ENCODE measurements around the gene RXRA.

Gene RXRA

GRCh38 chr9:134403682-134404301 lies 77.5 kb downstream of the RXRA start:
- peak; percentile 79 for DNase-seq (ENCODE audit: low read depth)

GRCh38 chr9:134404376-134405358 lies 78.4 kb downstream of the RXRA start:
- no peak for DNase-seq (ENCODE audit: low read depth)

DNA sequence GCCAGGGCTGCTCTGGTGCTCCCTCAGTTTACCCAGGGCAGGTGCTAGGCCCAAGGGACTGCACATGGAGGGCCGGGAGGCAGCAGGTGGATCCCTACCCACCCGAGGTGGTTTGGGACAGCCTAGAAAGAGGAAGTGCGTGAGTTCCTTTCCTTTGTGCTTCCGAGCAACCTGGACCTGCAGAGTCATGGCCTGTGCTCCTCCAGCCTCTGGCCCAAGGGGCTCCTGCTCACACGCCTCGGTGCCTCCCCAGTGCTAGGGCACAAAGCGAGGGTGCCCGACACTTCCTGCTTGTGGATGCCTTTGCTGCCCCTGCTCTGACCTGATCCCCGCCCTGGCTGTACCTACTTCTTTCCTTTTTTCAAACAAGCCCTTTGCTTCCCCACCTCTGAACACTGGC lies 79.3 kb downstream of the RXRA start:
- DNase-seq (ENCODE audit: low read depth), result no peak

DNA sequence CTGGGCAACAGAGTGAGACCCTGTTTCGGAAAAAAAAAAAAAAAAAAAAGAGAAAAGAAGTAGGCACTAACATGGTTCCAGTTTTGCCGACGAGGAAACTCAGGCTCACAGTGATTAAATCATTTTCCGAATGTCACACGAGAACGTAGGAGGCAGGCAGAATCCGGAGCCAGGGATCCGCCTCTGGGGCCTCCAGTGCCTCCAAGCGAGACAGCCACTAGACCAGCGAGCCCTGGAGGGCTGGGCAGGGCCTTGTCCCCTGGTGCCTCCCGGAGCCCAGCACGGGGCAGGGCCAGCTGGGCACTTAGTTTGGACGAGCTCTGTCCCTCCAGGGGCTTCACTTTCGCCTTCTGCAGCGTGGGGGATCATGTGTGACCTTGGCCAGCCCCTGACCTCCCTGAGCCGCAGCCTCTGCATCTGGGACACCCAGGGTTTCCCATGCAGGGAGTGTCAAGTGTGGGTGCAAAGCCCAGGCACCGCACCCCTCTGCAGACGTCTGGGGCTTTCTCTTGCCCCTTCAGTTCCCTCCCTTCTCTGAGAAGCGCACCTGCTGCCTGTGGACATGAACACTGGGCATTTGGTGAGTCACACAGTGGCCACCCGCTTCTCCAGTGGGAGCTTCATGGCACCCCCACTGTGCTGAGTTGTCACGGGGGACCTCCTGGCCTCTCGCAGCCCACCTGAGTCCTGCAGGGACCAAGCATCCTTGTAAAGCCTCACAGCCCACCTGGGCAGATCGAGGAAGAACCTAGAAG lies 80.3 kb downstream of the RXRA start:
- no peak for DNase-seq (ENCODE audit: low read depth)

DNA sequence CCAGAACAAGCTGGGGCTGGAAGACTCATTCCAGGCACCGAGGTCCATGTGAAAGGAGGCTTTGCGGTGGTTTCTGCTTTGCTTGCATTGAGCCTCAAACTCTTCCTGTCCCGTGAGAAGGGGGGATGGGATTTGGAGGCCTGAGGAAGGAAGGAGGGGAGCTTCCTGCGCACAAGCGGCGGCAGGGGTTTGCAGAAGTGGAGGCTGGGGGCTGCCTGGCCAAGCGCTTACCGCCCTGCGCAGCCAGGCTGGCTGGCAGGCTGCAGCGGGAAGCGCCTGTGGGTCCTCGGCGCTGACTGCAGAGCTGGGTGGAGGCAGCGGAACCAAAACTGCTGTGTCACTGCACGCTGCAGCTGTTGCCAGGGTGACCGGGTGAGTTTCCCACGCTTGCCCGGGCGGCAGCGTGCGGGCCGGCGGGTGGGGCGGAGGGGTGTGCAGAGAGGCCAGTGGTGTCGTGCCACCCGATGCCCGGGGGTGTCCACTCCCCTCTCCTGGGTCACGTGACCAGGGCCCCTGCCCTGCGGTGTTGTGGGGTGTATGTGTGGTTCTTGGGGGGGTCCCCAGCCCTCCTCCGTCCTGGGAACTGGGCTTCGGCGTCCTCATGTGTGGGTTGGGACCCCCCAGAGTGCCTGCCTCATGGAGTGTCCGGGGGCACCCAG lies 81.0 kb downstream of the RXRA start:
- DNase-seq (ENCODE audit: low read depth), result peak; percentile 73

DNA sequence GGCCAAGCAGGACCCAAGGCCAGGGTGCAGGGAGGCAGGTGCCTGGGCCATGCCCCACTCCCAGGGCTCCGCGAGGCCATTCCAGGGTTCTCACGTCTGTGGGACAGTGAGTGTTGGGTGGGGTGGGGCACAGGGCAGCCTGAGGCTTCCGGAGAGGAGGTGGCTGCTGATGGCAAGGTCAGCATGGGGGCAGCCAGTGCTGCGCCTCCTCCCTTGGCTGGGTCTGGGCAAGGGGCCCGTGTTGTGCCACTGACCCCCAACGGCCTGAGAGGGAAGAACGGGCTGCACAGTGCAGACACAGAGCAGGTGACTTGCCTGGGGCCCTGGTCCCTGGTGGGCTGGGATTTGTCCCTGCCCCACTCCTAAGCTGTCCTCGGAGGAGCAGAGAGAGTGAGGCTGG lies 82.1 kb downstream of the RXRA start:
- DNase-seq (ENCODE audit: low read depth), result no peak

DNA sequence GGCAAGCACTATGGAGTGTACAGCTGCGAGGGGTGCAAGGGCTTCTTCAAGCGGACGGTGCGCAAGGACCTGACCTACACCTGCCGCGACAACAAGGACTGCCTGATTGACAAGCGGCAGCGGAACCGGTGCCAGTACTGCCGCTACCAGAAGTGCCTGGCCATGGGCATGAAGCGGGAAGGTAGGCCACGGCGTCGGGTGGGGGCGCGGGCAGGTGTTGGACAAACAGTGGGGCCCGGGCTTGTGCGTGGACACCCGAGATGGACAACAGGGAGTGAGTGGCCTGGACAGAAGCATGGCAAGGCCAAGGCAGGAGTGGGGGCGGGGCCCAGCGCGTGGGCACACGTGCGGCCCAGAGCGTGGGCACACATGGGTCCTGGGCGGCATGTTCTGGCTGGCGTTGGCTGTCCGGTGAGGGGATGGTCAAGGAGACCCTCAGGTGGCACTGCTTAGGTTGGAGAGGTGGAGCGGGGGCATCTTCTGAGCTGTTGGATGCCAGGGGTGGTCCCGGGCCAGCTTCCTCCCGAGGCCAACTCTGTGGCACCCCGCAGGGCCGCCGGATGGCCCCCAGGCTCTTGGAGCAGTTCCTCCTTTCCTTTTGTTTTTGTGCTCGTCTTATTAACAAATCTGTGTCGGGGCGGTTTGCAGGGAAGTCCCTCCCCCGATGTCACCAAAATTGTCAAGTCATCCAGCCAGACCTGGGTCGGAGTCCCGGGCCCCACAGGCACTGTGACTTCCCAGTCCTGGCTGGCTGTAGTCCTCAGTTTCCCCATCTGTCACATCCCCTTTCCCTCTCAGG lies 82.9 kb downstream of the RXRA start:
- no peak for DNase-seq (ENCODE audit: low read depth)

DNA sequence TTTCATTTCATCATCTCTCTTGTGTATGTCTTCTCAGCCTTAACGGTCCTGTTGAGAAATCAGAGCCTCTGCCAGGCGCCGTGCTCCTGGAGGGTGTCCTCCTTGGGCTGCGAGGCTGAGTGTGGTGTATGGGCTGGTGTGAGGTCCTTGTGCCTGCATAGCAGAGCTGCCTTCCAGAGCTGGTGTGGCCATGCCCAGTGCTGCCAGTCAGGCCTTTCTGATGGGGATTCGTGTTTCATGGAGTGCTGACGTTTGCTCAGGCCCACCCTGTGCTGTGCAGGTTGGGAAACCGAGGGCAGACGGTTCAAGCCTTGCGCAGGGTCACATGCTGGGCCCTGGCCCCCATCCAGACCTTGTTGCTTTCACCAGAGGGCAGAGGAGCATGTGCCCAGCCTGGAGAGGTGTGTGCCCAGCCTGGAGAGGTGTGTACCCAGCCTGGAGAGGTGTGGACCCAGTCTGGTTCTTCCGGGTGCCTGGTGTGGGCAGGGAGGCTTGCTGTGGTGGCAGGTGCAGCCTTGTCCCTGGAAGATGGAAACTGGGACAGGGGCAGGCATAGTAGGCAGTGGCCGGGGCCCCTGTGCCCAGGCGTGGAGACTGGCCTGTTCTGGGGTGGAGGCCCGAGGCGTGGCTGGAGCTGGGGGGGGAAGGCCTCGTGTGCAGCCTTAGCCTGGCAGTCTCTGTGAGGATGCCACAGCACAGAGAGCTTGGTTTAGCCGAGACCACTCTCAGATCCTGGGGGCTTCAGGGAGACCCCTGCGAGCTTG lies 84.0 kb downstream of the RXRA start:
- no peak for DNase-seq (ENCODE audit: low read depth)

- DNase-seq (ENCODE audit: low read depth), result no peak
These were observed 84.6 kb downstream of the RXRA start for GRCh38 chr9:134410835-134411217.

DNA sequence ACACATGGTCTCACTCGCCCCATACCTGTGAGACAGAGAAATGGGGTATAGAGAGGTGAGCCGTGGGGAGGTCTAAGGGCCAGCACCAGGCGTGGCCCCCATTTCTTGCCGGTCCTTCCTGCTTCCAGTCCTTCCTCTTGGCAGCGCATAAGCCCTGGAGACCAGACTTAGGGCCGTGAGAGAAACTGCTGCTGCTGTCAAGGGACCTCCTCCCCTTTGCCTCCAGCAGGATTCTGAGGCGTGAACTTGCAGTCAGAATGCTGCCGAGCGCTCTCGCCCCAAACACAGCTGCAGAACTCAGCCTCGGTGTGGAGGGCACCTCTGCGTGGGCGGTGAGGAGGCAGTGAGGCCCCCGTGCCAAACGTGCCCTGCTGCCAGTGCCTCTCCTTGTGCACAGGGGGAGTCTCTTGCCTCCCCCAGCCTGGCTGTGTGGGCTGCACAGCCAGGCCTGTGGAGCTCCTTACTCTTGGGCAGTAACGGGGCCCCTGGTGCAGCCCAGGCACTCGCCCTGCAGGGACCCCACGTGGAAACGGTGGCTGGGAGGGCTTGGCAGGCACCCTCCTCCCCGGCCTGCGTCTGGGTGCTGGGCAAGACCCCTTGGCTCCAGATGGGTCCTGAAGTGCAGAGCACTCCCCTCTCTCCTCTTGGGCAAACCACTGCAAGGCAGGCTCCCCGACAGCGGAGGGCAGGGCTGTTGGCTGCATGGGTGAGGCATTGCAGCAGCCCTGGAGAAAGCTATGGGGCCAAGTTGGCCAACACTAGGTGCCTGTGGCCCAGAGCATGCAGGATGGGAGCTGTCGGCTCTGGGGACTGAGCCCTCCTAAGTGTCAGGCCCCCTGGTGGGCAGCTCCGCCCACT lies 85.4 kb downstream of the RXRA start:
- DNase-seq (ENCODE audit: low read depth), result no peak

DNA sequence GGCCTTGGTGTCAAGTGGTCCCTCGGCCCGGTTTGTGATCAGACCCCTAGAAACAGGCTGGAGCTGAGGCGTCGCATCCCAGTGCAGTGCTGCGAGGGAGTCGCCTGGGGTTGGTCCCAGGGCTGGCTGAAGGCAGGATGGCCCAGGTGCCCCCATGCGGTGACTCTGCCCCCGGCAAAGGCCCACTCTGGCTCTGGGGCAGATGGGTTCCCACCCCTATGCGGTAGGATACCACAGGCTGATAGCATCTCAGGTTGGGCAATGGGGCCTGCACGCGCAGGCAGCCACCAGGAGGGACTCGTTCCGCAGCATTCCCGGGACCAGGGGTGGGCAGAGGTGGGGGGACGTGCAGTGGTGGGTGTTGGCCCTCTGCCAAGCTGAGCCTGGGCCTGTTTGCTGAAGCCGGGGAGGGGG lies 86.0 kb downstream of the RXRA start:
- DNase-seq (ENCODE audit: low read depth), result no peak

GRCh38 chr9:134413112-134413715 lies 87.0 kb downstream of the RXRA start:
- no peak for DNase-seq (ENCODE audit: low read depth)

GRCh38 chr9:134413890-134414623 lies 87.8 kb downstream of the RXRA start:
- no peak for DNase-seq (ENCODE audit: low read depth)

GRCh38 chr9:134414900-134415425 lies 88.7 kb downstream of the RXRA start:
- no peak for DNase-seq (ENCODE audit: low read depth)

GRCh38 chr9:134416385-134417015 lies 90.2 kb downstream of the RXRA start:
- no peak for DNase-seq (ENCODE audit: low read depth)

GRCh38 chr9:134418354-134418753 lies 92.1 kb downstream of the RXRA start:
- no peak for DNase-seq (ENCODE audit: low read depth)

GRCh38 chr9:134419000-134419683 lies 92.9 kb downstream of the RXRA start:
- DNase-seq (ENCODE audit: low read depth), result no peak

Data from GM04503 (cell line).